Thymus (tissue), 2 donors: ENCODE measurements around the gene RPL29. TPM values are rescaled to one million over a fixed set of nuclear protein-coding genes. Genes with fewer than 3 reads are reported as not detected.

Source experiments
- polyA plus RNA-seq: library from polyadenylated mRNA; stranded (reverse); fragments of 200-250 nt; gene quantifications from one replicate; pipeline ENCODE4 v1.2.3, GENCODE V29; 2013
- total RNA-seq: library from RNA; stranded (reverse); fragments of 120-200 nt; gene quantifications from one replicate; pipeline ENCODE4 v1.2.4, GENCODE V29; 2013
- donor health status: healthy.

Gene RPL29
- total and polyA plus RNA-seq, 2 donors = 1,457 to 1,964 TPM

Other genes starting within 250 kb of the RPL29 start
- not detected for gene IQCF6, start 216.7 kb downstream of the RPL29 start, total RNA-seq
- not detected for gene IQCF6, start 216.7 kb downstream of the RPL29 start, polyA plus RNA-seq
- not detected for gene IQCF2, start 134.3 kb downstream of the RPL29 start, total RNA-seq
- gene IQCF2, start 134.3 kb downstream of the RPL29 start, polyA plus RNA-seq = not detected
- gene IQCF5, start 120.3 kb downstream of the RPL29 start, total RNA-seq = not detected
- gene IQCF5, start 120.3 kb downstream of the RPL29 start, polyA plus RNA-seq = not detected
- not detected for gene IQCF1, start 92.5 kb downstream of the RPL29 start, total RNA-seq
- not detected for gene IQCF1, start 92.5 kb downstream of the RPL29 start, polyA plus RNA-seq
- 18.6 TPM for gene RRP9, start 54.0 kb downstream of the RPL29 start, total RNA-seq
- gene RRP9, start 54.0 kb downstream of the RPL29 start, polyA plus RNA-seq = 16.9 TPM
- gene PARP3, start 53.5 kb downstream of the RPL29 start, total RNA-seq = 8.0 TPM
- gene PARP3, start 53.5 kb downstream of the RPL29 start, polyA plus RNA-seq = 11.2 TPM
- gene GPR62, start 40.5 kb downstream of the RPL29 start, total RNA-seq = 0.05 TPM
- 0.02 TPM for gene GPR62, start 40.5 kb downstream of the RPL29 start, polyA plus RNA-seq
- 6.1 TPM for gene PCBP4, start 28.4 kb downstream of the RPL29 start, total RNA-seq
- gene PCBP4, start 28.4 kb downstream of the RPL29 start, polyA plus RNA-seq = 21.0 TPM
- 22.9 TPM for gene ABHD14B, start 21.8 kb downstream of the RPL29 start, total RNA-seq
- 48.2 TPM for gene ABHD14B, start 21.8 kb downstream of the RPL29 start, polyA plus RNA-seq
- 12.7 TPM for gene ABHD14A, start 20.8 kb downstream of the RPL29 start, total RNA-seq
- 17.6 TPM for gene ABHD14A, start 20.8 kb downstream of the RPL29 start, polyA plus RNA-seq
- gene ACY1, start 12.4 kb downstream of the RPL29 start, total RNA-seq = 11.2 TPM
- gene ACY1, start 12.4 kb downstream of the RPL29 start, polyA plus RNA-seq = 17.6 TPM
- 7.7 TPM for gene DUSP7, start 60.7 kb upstream of the RPL29 start, total RNA-seq
- 6.3 TPM for gene DUSP7, start 60.7 kb upstream of the RPL29 start, polyA plus RNA-seq
- gene POC1A, start 158.5 kb upstream of the RPL29 start, total RNA-seq = 12.3 TPM
- 2.6 TPM for gene POC1A, start 158.5 kb upstream of the RPL29 start, polyA plus RNA-seq
- 34.5 TPM for gene ALAS1, start 202.3 kb upstream of the RPL29 start, total RNA-seq
- 22.8 TPM for gene ALAS1, start 202.3 kb upstream of the RPL29 start, polyA plus RNA-seq
- gene TLR9, start 229.8 kb upstream of the RPL29 start, total RNA-seq = 0.66 TPM
- 0.59 TPM for gene TLR9, start 229.8 kb upstream of the RPL29 start, polyA plus RNA-seq
- 60.5 TPM for gene TWF2, start 243.3 kb upstream of the RPL29 start, total RNA-seq
- gene TWF2, start 243.3 kb upstream of the RPL29 start, polyA plus RNA-seq = 62.6 TPM
- gene PPM1M, start 249.9 kb upstream of the RPL29 start, total RNA-seq = 32.1 TPM
- gene PPM1M, start 249.9 kb upstream of the RPL29 start, polyA plus RNA-seq = 65.0 TPM